Effector CD4-positive, alpha-beta T cell (primary cell): ENCODE measurements around the gene RPL27A.

ENCODE experiments used
- DNase-seq: peaks from one replicate; pipeline ENCODE4 v3.0.0-alpha.2; 2020

Gene RPL27A

GRCh38 chr11:8721609-8722500 is 39.3 kb downstream of the RPL27A start:
- no peak for DNase-seq

- DNase-seq: no peak
Measured at GRCh38 chr11:8722809-8723208, 40.2 kb downstream of the RPL27A start.

- no peak for DNase-seq
Measured at GRCh38 chr11:8723711-8724110, 41.1 kb downstream of the RPL27A start.

- DNase-seq: no peak
Measured at GRCh38 chr11:8724682-8725081, 42.1 kb downstream of the RPL27A start.

GRCh38 chr11:8726395-8726794 is 43.8 kb downstream of the RPL27A start:
- DNase-seq: no peak

- DNase-seq: no peak
Measured at GRCh38 chr11:8728563-8728962, 46.0 kb downstream of the RPL27A start.

GRCh38 chr11:8729067-8729466 is 46.5 kb downstream of the RPL27A start:
- DNase-seq: no peak

- no peak for DNase-seq
Measured at GRCh38 chr11:8729837-8730696, 47.5 kb downstream of the RPL27A start.

GRCh38 chr11:8730697-8731020 is 48.1 kb downstream of the RPL27A start:
- DNase-seq: no peak

- no peak for DNase-seq
Measured at GRCh38 chr11:8731647-8732323, 49.2 kb downstream of the RPL27A start.

- DNase-seq: no peak
Measured at GRCh38 chr11:8732324-8732670, 49.7 kb downstream of the RPL27A start.

- no peak for DNase-seq
Measured at GRCh38 chr11:8732748-8733241, 50.2 kb downstream of the RPL27A start.

GRCh38 chr11:8733852-8734251 is 51.3 kb downstream of the RPL27A start:
- no peak for DNase-seq

- no peak for DNase-seq
Measured at GRCh38 chr11:8735094-8735493, 52.5 kb downstream of the RPL27A start.

- DNase-seq: no peak
Measured at GRCh38 chr11:8739309-8739793, 56.8 kb downstream of the RPL27A start.
